GM23338 (cell line): ENCODE data around the gene PDIK1L. TPM values are rescaled to one million over a fixed set of nuclear protein-coding genes. Genes with fewer than 3 reads are reported as not detected.

Experiments
- ATAC-seq: fragments of 200-7000 bp; cut with Tn5 transposase; 3 replicates; pipeline ENCODE4 v1.9.1; 2020
- DNase-seq: peaks from one replicate; pipeline ENCODE4 v3.0.0-alpha.2; 2015; ENCODE audit warnings: low spot score
- H2AFZ ChIP-seq: fragments of 200-600 bp; sonication (generic); 2 replicates; pipeline ENCODE4 v1.8.0; 2016; ENCODE audit warnings: antibody characterized with exemption, mild to moderate bottlenecking, moderate library complexity
- H3F3A ChIP-seq: fragments of 200-600 bp; sonication (generic); replicated peaks from 2 replicates; pipeline ENCODE4 v1.8.0; 2017; ENCODE audit warnings: antibody characterized with exemption, mixed run types, low read depth
- H3K27ac ChIP-seq: fragments of 200-600 bp; sonication (generic); 2 replicates; pipeline ENCODE4 v1.6.1; 2016; ENCODE audit warnings: low read depth
- H3K27me3 ChIP-seq: fragments of 200-600 bp; sonication (generic); 2 replicates; pipeline ENCODE4 v1.8.0; 2016; ENCODE audit warnings: mild to moderate bottlenecking, mixed run types, moderate library complexity; ENCODE audit not compliant: insufficient read depth
- H3K36me3 ChIP-seq: fragments of 200-600 bp; sonication (generic); 2 replicates; pipeline ENCODE4 v1.8.0; 2016; ENCODE audit warnings: mild to moderate bottlenecking; ENCODE audit not compliant: insufficient read depth
- H3K4me1 ChIP-seq: fragments of 200-600 bp; sonication (generic); 2 replicates; pipeline ENCODE4 v1.8.0; 2016; ENCODE audit warnings: mild to moderate bottlenecking, moderate library complexity; ENCODE audit not compliant: insufficient read depth
- H3K4me2 ChIP-seq: fragments of 200-600 bp; sonication (generic); 2 replicates; pipeline ENCODE4 v1.7.1; 2017; ENCODE audit warnings: mixed run types
- H3K4me3 ChIP-seq: fragments of 200-600 bp; sonication (generic); 2 replicates; pipeline ENCODE4 v1.6.1; 2016; ENCODE audit warnings: mixed run types
- H3K79me2 ChIP-seq: fragments of 200-600 bp; sonication (generic); replicated peaks from 2 replicates; pipeline ENCODE4 v1.8.0; 2017; ENCODE audit warnings: mild to moderate bottlenecking; ENCODE audit not compliant: insufficient read depth
- H3K9me2 ChIP-seq: fragments of 200-600 bp; sonication (generic); 2 replicates; pipeline ENCODE4 v1.8.0; 2017; ENCODE audit not compliant: insufficient read depth
- H4K20me1 ChIP-seq: fragments of 200-600 bp; sonication (generic); replicated peaks from 2 replicates; pipeline ENCODE4 v1.8.0; 2017; ENCODE audit warnings: mild to moderate bottlenecking; ENCODE audit not compliant: insufficient read depth
- H3K27ac Mint-ChIP-seq: 2 replicates; pipeline ENCODE4 v1.8.0; 2020; ENCODE audit warnings: inconsistent platforms, mild to moderate bottlenecking, moderate library complexity, mixed read lengths
- H3K27me3 Mint-ChIP-seq: 3 replicates; pipeline ENCODE4 v1.8.0; 2022; ENCODE audit warnings: low read depth, mild to moderate bottlenecking, moderate library complexity, mixed read lengths, inconsistent platforms; ENCODE audit not compliant: insufficient read depth, poor library complexity
- H3K36me3 Mint-ChIP-seq: 3 replicates; pipeline ENCODE4 v1.8.0; 2021; ENCODE audit warnings: low read depth, mild to moderate bottlenecking, inconsistent platforms, moderate library complexity, mixed read lengths
- H3K4me1 Mint-ChIP-seq: 3 replicates; pipeline ENCODE4 v1.8.0; 2020; ENCODE audit warnings: mild to moderate bottlenecking, inconsistent platforms, mixed read lengths
- H3K4me3 Mint-ChIP-seq: 3 replicates; pipeline ENCODE4 v1.8.0; 2021; ENCODE audit warnings: moderate library complexity, mild to moderate bottlenecking, inconsistent platforms, mixed read lengths
- H3K9me3 Mint-ChIP-seq: 3 replicates; pipeline ENCODE4 v1.8.0; 2020; ENCODE audit warnings: moderate library complexity, mild to moderate bottlenecking, inconsistent platforms, mixed read lengths
- CREB1 ChIP-seq: fragments of 250-450 bp; sonication (Bioruptor Pico); IDR thresholded peaks from 2 replicates; pipeline ENCODE4 v1.5.0; 2020; ENCODE audit warnings: low read depth, mild to moderate bottlenecking, moderate library complexity
- CTCF ChIP-seq, 2 experiments: fragments of 200-600 bp in 1 of 2; sonication (generic) in 1 of 2; conservative IDR thresholded peaks; 2 replicates each; pipeline versions ENCODE4 v1.5.1 to v1.6.1; 2016 to 2017; ENCODE audit warnings: antibody characterized with exemption in 2 of 2, low read depth in 2 of 2, mild to moderate bottlenecking in 2 of 2, moderate library complexity in 1 of 2
- ETS1 ChIP-seq: IDR thresholded peaks from 2 replicates; pipeline ENCODE4 v1.6.1; 2016; ENCODE audit warnings: antibody characterized with exemption
- EZH2 ChIP-seq: fragments of 200-600 bp; sonication (generic); IDR thresholded peaks from one replicate; pipeline ENCODE4 v1.8.0; 2017; ENCODE audit warnings: antibody characterized with exemption, mild to moderate bottlenecking, low read depth; ENCODE audit not compliant: unreplicated experiment
- EZH2phosphoT487 ChIP-seq: fragments of 200-600 bp; sonication (generic); IDR thresholded peaks from one replicate; pipeline ENCODE4 v1.8.1; 2018; ENCODE audit warnings: antibody characterized with exemption; ENCODE audit not compliant: unreplicated experiment
- JUNB ChIP-seq: IDR thresholded peaks from one replicate; pipeline ENCODE4 v1.6.1; 2016; ENCODE audit warnings: antibody characterized with exemption; ENCODE audit not compliant: unreplicated experiment
- NANOG ChIP-seq: IDR thresholded peaks from 2 replicates; pipeline ENCODE4 v1.6.1; 2016; ENCODE audit warnings: antibody characterized with exemption, borderline replicate concordance
- POLR2AphosphoS5 ChIP-seq: IDR thresholded peaks from 2 replicates; pipeline ENCODE4 v1.6.1; 2016; ENCODE audit warnings: antibody characterized with exemption, low read depth
- REST ChIP-seq: IDR thresholded peaks from one replicate; pipeline ENCODE4 v1.6.1; 2018; ENCODE audit warnings: antibody characterized with exemption; ENCODE audit not compliant: unreplicated experiment
- STAT1 ChIP-seq: IDR thresholded peaks from one replicate; pipeline ENCODE4 v1.6.1; 2016; ENCODE audit warnings: antibody characterized with exemption; ENCODE audit not compliant: unreplicated experiment
- ZNF331 ChIP-seq: fragments of 250-450 bp; sonication (Bioruptor Pico); IDR thresholded peaks from 2 replicates; pipeline ENCODE4 v1.5.0; 2020; ENCODE audit warnings: low read depth, mild to moderate bottlenecking, moderate library complexity
- polyA plus RNA-seq: library from polyadenylated mRNA; unstranded; fragments of >200 nt; fragmentation: Nextera tagmentation; extraction: Ambion mirVana; gene quantifications from 2 replicates; pipeline ENCODE4 v1.2.1, GENCODE V29; 2016
- total RNA-seq: library from RNA; depleted of rRNA; stranded (reverse); fragments of >200 nt; shearing (Covaris generic); gene quantifications from 2 replicates; pipeline ENCODE4 v1.2.3, GENCODE V29; 2014

The PDIK1L gene
- total and polyA plus RNA-seq, 2 experiments from 2014 or later: 1.6 to 3.0 TPM

- no peak for TF ChIP-seq REST
- no peak for TF ChIP-seq EZH2
- no peak for TF ChIP-seq JUNB
These were observed 36.0 kb upstream of the PDIK1L start (continued) for GRCh38 chr1:26075421-26076144.

- Histone ChIP-seq H4K20me1 (no peaks in the 10 kb centered on the region), H3K27ac (no peak overlapping the region), H3K79me2 (no peaks in the 10 kb centered on the region), H3K4me1 (peaks cover 14% of the 10 kb centered on the region), H2AFZ (no peak overlapping the region), H3K9me2 (no peaks in the 10 kb centered on the region), H3K36me3 (no peaks in the 10 kb centered on the region), H3F3A (no peaks in the 10 kb centered on the region), H3K4me3 (no peak overlapping the region), H3K27me3 (no peaks in the 10 kb centered on the region), H3K4me2 (no peak overlapping the region)
- Mint-ChIP-seq H3K27me3 (no peaks in the 10 kb centered on the region), H3K4me1 (peaks cover 14% of the 10 kb centered on the region), H3K4me3 (no peak overlapping the region), H3K36me3 (no peaks in the 10 kb centered on the region), H3K9me3 (no peaks in the 10 kb centered on the region), H3K27ac (no peak overlapping the region)
- ATAC-seq (no peak), DNase-seq (no peak)
- no peak for TF ChIP-seq NANOG
- no peak for TF ChIP-seq EZH2phosphoT487
- no peak for TF ChIP-seq STAT1
- TF ChIP-seq CTCF (conservative IDR thresholded peaks at IDR 0.05; ENCODE audit: low read depth in 2 of 2): no peak
- no peak for TF ChIP-seq ZNF331 (CRISPR knock-in tag)
- no peak for TF ChIP-seq REST
- TF ChIP-seq POLR2AphosphoS5: no peak
- TF ChIP-seq JUNB: no peak
- TF ChIP-seq ETS1: no peak
- no peak for TF ChIP-seq CREB1 (CRISPR knock-in tag)
These were observed 34.1 kb upstream of the PDIK1L start for GRCh38 chr1:26077524-26077923.
